ENCODE data around the gene GHR.

DNA sequence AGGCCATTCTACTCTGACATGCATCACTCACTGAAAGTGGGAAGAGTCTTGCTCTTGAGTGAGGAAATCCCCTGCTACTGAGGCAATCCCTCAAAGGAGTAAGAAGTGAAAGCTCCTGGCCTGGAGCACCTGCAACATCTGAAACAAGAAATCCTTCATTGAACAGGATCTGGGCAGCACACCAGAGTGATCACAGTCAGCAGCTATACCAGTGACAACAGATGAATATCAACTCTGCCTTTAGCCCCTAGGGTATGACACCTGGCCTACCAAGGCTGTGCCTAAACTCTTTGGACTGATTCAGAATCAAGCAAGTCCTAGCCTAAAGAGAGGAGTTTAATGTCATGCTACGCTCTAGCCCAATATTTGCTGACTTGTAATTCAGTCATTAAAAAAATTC is 177.2 kb downstream of the GHR start:
- TF ChIP-seq, protein P1, sequence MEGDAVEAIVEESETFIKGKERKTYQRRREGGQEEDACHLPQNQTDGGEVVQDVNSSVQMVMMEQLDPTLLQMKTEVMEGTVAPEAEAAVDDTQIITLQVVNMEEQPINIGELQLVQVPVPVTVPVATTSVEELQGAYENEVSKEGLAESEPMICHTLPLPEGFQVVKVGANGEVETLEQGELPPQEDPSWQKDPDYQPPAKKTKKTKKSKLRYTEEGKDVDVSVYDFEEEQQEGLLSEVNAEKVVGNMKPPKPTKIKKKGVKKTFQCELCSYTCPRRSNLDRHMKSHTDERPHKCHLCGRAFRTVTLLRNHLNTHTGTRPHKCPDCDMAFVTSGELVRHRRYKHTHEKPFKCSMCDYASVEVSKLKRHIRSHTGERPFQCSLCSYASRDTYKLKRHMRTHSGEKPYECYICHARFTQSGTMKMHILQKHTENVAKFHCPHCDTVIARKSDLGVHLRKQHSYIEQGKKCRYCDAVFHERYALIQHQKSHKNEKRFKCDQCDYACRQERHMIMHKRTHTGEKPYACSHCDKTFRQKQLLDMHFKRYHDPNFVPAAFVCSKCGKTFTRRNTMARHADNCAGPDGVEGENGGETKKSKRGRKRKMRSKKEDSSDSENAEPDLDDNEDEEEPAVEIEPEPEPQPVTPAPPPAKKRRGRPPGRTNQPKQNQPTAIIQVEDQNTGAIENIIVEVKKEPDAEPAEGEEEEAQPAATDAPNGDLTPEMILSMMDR (IDR thresholded peaks at IDR 0.05; ENCODE audit: borderline replicate concordance, extremely low read depth, low read length, poor library complexity, severe bottlenecking): no peak
- TF ChIP-seq EZH2 (IDR thresholded peaks at IDR 0.05; ENCODE audit: borderline replicate concordance, low read depth, low read length, severe bottlenecking): no peak

Measured in DND-41 (cell line).